Peyer's patch (tissue), 4 donors: ENCODE measurements around the gene GSAP.

Experiments used
- POLR2A ChIP-seq, 2 donors: fragments of 450-650 bp; IDR thresholded peaks; one replicate each; pipeline ENCODE4 v1.5.1; 2017; ENCODE audit warnings: antibody characterized with exemption in 2 of 2, mild to moderate bottlenecking in 2 of 2, moderate library complexity in 2 of 2
- TF ChIP-seq, protein P1 (sequence below), 6 experiments: fragments of 450-650 bp in 4 of 6; fragments of 200-600 bp in 2 of 6; sonication (generic) in 1 of 6; IDR thresholded peaks; one replicate each; pipeline ENCODE4 v1.5.1; 2017 to 2019; ENCODE audit warnings: antibody characterized with exemption in 6 of 6, mild to moderate bottlenecking in 3 of 6, moderate library complexity in 1 of 6

DNA sequence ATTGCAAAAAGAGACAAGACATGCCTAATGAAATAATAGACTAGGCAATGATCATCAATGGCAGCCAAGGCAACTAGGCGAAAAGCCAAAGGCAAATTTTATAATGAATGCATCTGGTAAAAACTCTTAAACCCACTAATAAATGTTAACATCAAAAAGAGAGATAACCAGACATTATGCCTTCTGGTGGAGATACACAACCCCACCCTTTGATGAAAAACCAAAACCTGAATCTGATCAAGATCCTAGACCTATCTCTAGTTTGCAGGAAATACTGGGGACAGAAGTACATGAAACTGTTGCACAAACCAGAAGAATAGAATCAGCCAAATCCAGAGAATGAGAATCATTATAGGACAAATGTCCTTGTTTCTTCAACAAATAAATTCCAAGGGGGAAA is 22.0 kb upstream of the GSAP start:
- TF ChIP-seq, protein P1, sequence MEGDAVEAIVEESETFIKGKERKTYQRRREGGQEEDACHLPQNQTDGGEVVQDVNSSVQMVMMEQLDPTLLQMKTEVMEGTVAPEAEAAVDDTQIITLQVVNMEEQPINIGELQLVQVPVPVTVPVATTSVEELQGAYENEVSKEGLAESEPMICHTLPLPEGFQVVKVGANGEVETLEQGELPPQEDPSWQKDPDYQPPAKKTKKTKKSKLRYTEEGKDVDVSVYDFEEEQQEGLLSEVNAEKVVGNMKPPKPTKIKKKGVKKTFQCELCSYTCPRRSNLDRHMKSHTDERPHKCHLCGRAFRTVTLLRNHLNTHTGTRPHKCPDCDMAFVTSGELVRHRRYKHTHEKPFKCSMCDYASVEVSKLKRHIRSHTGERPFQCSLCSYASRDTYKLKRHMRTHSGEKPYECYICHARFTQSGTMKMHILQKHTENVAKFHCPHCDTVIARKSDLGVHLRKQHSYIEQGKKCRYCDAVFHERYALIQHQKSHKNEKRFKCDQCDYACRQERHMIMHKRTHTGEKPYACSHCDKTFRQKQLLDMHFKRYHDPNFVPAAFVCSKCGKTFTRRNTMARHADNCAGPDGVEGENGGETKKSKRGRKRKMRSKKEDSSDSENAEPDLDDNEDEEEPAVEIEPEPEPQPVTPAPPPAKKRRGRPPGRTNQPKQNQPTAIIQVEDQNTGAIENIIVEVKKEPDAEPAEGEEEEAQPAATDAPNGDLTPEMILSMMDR (IDR thresholded peaks at IDR 0.05), result no peak
- TF ChIP-seq POLR2A (IDR thresholded peaks at IDR 0.05), result no peak
